SHP77 (cell line): Measurements from ENCODE around the gene EML2.
"Not testable (repeated sequence)": the region's sequence is repeated elsewhere in the genome, so short reads cannot be mapped to it uniquely, and the experiment has no call there.

Experiments
- DNase-seq, 2 experiments: peaks; one replicate each; lab custom pipeline; 2025; lab: John Stamatoyannopoulos, UW

The EML2 gene

GRCh38 chr19:45646345-45646698 lies 7.1 kb upstream of the EML2 start:
- DNase-seq: no peak

- peak; percentile 93 to 95 for DNase-seq
Measured at GRCh38 chr19:45645631-45646344, 6.6 kb upstream of the EML2 start.

GRCh38 chr19:45645068-45645630 lies 6.0 kb upstream of the EML2 start:
- DNase-seq: no peak

GRCh38 chr19:45643927-45644771 lies 5.0 kb upstream of the EML2 start:
- DNase-seq: no peak

GRCh38 chr19:45643024-45643926 lies 4.1 kb upstream of the EML2 start:
- DNase-seq: peak; percentile 81 to 84

- DNase-seq: peak; percentile 92 to 94
Measured at GRCh38 chr19:45641274-45642105, 2.3 kb upstream of the EML2 start.

- peak in 1 of 2 experiments; percentile 51 for DNase-seq
Measured at GRCh38 chr19:45640849-45641273, 1.7 kb upstream of the EML2 start.

GRCh38 chr19:45637890-45638667 lies 1.1 kb downstream of the EML2 start:
- no peak for DNase-seq

GRCh38 chr19:45636902-45637301 lies 2.3 kb downstream of the EML2 start:
- DNase-seq: no peak

- DNase-seq: no peak
Measured at GRCh38 chr19:45636275-45636674, 2.9 kb downstream of the EML2 start.

- peak; percentile 23 to 46 for DNase-seq
Measured at GRCh38 chr19:45632468-45633196, 6.6 kb downstream of the EML2 start.

GRCh38 chr19:45630463-45630862 lies 8.7 kb downstream of the EML2 start:
- no peak for DNase-seq

- DNase-seq: no peak
Measured at GRCh38 chr19:45629704-45630103, 9.5 kb downstream of the EML2 start.

- not testable (repeated sequence) for DNase-seq
Measured at GRCh38 chr19:45628219-45628618, 11.0 kb downstream of the EML2 start.

- no peak for DNase-seq
Measured at GRCh38 chr19:45623984-45624383, 15.2 kb downstream of the EML2 start.

- no peak for DNase-seq
Measured at GRCh38 chr19:45621976-45622503, 17.2 kb downstream of the EML2 start.

- DNase-seq: no peak
Measured at GRCh38 chr19:45621389-45621788, 17.8 kb downstream of the EML2 start.

GRCh38 chr19:45616704-45617017 lies 22.5 kb downstream of the EML2 start:
- DNase-seq: no peak
